Measurements from ENCODE around the gene DTX1. TPM values are rescaled to one million over a fixed set of nuclear protein-coding genes. Genes with fewer than 3 reads are reported as not detected.
"Not testable (repeated sequence)": the region's sequence is repeated elsewhere in the genome, so short reads cannot be mapped to it uniquely, and the experiment has no call there.

Gene DTX1
- total RNA-seq, 1 experiment from 2014 or later, result 0.11 TPM

DNA sequence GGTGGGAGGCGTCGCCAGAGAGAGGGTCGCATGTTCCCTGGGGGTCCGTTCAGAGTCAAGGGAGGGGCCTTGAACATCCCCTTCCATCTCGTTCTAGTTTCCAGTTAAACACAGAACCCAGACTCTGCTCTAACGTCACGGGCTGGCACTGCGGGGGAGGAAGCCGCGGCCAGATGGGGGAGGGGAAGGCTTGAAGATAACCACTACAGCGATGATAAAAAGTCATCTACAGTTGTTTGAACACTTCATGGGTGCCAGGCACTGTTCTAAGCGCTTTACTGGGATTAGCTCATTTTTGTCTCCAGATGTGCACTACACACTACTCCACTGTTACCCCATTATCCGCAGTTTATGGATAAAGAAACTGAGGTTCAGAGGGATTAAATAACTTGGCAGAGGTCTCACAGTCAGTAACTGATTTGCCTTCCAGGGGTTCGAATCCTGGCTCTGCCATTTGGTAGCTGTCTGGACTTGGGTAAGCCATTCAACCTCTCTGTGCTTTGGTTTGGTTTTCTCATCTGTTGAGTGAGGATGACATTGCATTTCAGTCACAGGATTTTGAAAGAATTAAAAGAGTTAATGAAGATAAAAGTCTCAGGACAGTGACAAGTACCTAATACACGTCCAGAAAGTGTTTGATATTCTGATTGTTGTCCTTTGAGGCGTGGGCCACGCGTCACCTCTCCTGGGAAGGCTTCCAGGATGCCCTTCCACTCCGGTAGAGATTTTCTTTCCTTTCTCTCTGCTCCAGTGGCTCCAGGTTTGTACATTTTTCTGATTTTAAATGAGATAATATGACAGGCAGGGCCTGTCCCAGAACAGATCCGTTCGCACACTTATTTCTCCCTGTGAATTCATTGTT, 79.8 kb downstream of the DTX1 start:
- no peak for DNase-seq (ENCODE audit: low read depth)

DNA sequence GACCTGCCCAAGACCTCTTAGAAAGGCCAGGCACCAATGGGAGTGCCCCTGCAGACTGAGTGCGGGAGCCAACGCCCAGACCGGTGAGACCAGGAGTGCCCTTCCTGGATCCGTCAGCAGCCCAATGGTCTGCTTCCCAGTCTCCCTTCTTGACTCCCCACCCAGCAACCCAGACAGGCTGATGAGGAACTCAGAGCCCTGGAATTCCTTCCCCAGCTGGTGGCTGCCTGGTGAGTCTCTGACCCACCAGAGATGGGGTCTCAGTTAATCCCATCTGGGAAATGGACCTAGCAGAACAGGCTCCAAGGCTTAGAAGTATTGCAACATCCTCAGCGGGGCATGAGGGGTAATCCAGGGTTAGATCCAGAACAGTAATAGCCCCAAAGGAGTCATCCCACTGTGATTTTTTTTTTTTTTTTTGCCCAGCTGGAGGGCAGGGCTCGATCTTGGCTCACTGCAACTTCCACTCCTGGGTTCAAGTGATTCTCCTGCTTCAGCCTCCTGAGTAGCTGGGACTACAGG, 80.5 kb downstream of the DTX1 start:
- no peak for DNase-seq (ENCODE audit: low read depth)

DNA sequence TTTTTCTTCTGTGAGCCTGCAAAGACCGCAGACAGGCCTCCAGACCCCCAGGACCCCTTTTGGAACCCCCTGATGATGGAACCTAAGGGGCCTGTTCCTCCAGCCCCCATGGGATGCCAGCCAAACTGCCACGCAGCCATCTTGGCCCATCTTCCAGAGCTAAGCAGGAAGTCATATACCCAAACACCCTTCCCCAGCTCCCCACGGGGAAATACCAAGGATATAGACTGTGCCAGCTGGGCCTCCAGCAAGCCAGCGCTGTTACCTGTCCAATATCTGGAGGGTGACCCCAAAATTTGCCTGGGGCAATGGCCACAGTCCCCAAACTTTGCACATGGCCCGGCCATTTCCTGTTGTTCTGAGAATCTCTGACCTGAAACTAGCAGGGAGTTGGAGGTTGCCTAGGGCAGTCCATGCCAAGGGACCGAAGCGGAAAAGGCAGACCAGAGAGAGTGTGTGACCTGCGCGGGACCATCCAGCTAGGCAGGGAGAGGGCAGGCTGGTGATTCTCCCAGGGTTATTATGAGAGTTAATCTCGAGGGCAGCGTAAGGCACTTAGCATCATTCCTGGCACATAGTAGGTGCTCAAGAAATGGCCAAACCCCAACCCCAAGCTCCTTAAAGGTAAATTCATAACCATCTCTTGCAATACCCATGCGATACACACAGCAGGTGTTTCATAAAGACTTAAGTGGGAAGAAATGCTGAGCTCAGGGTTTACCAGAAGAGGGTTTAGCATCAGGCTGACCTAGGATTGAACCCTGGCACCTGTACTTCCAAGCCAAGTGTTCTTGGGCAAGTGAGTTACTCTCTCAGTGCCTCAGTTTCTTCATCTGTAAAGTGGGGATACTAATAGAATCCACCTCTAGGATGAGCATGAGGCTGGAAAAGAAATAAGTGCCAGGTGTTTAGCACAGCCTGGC, 81.6 kb downstream of the DTX1 start:
- DNase-seq (ENCODE audit: low read depth), result no peak

DNA sequence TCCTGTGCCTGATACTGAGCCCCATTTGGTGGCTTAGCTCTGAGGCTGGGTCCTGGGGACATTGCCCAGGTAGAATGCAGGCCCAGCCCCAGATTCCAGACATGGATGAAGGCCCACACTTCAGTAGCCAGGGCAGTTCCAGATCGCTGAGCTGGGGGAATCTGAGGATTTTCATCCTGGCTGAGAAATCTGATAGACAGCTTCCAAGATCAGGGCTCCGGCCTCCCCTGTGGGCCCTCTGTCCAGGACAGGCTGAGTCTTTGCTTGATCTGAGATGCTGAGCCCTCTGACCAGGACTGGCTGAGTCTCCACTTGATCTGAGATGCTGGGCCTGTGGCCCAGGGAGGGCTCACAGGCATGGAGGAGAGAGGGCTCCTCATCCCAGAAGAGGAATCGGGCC, 82.3 kb downstream of the DTX1 start:
- no peak for DNase-seq (ENCODE audit: low read depth)

DNA sequence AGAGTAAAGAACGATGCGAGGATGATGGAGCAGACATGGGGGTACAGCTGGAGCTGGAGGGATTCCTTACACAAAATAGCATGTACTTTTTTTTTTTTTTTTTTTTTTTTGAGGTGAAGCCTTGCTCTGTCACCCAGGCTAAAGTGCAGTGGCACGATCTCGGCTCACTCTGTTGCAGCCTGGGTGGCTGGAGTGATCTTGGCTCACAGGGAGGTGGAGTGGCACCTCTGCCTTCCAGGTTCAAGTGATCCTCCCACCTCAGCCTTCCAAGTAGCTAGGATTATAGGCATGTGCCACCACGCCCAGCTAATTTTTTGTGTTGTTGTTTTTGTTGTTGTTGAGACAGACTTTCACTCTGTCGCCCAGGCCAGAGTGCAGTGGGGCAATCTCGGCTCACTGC, 84.2 kb downstream of the DTX1 start:
- no peak for DNase-seq (ENCODE audit: low read depth)

DNA sequence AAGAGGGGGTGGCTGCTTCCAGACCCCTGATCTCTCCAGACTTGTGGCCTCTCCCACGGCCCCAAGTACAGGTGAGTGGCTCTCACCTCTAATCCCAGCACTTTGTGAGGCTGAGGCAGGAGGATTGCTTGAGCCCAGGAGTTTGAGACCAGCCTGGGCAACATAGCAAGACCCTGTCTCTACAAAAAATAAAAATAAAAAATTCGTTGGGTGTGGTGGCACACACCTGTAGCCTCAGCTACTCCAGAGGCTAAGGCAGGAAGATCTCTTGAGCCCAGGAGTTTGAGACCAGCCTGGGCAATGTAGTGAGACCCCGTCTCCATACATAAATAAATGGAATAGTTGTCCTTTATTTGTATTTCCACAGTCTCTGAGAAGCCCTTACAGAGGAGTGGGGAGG, 85.2 kb downstream of the DTX1 start:
- DNase-seq (ENCODE audit: low read depth), result not testable (repeated sequence)

DNA sequence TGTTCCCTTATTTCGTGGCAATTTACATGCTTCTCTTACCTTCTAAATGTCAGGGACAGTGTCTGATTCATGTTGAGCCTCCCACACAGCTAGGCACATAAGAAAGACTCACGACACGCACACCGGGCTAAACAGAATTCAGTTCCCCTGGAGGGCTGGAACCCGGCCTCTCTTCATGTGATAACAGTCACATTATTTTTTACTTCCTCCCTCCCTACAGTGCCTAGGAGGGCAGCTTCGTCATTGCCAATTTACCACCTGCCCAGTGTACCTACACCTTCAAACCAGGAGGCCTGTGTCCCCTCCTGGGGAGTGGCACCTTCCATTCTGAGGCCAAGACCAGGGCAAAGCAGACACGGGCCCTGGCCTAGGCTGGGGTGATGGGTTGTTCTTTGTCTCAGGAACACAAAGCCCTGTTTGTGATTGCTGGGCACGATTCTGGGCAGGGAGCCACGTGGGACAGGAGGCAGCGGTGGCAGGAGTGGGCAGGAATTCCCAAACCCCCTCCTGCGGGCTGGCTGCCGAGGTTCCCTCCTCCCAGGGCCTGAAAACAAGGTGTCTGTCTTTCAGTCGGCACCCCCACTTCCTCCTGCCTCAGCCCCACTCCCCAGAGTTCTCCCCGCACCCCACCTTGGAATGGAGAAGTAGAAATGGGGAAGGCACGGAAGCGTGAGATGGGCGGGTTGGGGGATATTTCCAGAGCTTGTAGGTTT, 85.8 kb downstream of the DTX1 start:
- no peak for DNase-seq (ENCODE audit: low read depth)

DNA sequence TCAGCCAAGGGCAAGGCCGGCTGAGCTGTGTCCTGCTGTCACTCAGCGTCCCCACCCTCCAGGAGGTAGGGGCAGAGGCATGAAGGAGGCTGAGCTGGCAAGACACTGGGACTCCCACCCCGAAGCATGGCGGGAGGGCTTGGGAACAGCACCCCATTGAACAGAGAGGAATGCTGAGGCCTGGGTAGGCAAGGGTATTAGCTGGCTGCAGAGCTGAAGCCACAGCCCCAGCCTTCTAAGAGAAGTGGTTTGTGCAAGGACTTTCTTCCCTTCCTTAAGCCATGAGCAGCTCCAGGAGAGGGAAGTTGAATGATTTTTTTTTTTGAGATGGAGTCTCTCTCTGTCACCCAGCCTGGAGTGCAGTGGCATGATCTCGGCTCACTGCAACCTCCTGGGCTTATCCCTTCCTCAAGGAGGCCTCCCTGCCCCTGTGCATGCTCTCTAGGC, 86.4 kb downstream of the DTX1 start:
- no peak for DNase-seq (ENCODE audit: low read depth)

DNA sequence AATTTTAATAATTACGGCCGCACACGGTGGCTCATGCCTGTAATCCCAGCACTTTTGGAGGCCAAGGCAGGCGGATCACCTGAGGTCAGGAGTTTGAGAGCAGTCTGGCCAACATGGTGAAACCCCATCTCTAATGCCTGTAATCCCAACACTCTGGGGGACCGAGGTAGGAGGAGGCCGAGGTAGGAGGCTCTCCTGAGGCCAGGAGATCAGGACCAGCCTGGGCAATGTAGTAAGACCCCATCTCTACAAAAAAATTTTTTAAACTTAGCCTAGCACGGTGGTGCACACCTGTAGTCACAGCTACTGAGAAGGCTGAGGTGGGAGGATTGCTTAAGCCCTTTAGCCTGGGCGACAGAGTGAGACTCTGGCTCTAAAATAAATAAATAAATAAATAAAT, 87.4 kb downstream of the DTX1 start:
- no peak for DNase-seq (ENCODE audit: low read depth)

DNA sequence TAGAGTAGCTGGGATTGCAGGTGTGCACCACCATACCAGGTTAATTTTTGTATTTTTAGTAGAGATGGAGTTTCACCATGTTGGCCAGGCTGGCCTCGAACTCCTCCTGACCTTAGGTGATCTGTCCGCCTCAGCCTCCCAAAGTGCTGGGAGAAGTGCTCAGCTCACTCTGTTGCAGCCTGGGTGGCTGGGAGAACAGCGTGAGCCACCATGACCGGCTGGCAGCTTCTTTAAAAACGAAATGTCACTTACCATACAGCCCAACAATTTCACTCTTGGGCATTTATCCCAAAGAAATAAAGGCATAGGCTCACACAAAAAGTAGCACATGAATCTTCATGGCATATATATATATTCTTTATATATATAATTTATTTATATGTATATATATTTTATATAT, 88.3 kb downstream of the DTX1 start:
- DNase-seq (ENCODE audit: low read depth), result no peak

DNA sequence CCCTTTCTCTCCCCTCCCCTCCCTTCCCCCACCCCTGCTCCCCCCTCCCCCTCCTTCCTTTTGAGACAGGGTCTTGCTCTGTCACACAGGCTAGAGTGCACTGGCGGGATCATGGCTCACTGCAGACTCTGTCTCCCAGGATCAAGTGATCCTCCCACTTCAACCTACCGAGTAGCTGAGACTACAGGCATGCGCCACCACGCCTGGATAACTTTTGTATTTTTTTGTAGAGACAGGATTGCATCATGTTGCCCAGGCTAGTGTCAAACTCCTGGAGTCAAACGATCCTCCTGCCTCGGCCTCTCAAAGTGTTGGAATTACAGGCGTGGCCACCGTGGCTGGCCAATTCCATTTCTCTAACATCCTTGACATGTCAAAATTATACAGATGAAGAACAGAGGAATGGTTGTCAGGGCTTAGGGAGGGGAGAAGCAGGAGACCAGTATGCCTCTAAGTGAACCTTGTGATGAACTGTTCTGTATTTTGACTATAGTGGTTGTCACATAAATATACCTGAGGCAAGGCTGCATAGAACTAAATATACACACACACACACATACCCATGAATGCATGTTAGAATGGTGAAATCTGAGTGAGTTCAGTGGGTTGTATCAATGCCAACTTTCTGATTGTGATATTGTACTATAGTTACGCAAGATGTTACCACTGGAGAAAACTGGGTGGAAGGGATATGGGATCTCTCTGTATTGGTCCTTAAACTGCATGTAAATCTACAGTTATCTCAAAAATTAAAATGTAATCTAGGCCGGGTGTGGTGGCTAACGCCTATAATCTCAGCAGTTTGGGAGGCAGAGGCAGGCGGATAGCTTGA, 89.4 kb downstream of the DTX1 start:
- DNase-seq (ENCODE audit: low read depth), result no peak

DNA sequence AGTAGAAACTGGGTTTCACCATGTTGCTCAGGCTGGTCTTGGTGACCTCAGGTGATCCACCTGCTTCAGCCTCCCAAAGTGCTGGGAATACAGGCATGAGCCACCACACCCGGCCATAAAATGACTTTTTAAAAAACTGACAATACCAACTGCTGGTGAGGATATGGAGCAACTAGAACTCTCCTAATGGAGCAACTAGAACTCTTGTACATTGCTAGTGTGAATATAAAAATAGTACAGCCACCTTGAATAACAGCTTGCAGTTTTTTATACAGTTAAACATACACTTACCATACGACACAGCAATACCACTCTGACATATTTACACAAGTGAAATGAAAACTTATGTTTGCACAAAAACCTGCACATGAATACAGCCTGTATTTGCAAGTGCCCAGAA, 90.5 kb downstream of the DTX1 start:
- no peak for DNase-seq (ENCODE audit: low read depth)

Other genes starting within 250 kb of the DTX1 start
- gene OAS1, start 149.8 kb upstream of the DTX1 start, total RNA-seq (2014; rRNA removed), result 1.0 and 8.4 TPM in 2 replicates
- 9.8 and 13.8 TPM in 2 replicates for gene OAS3, start 118.3 kb upstream of the DTX1 start, total RNA-seq (2014; rRNA removed)
- gene OAS2, start 78.2 kb upstream of the DTX1 start, total RNA-seq (2014; rRNA removed), result 2.9 and 9.9 TPM in 2 replicates
- not detected in 2 replicates for gene RASAL1, start 79.0 kb downstream of the DTX1 start, total RNA-seq (2014; rRNA removed)
- gene CFAP73, start 93.0 kb downstream of the DTX1 start, total RNA-seq (2014; rRNA removed), result not detected in 2 replicates
- gene DDX54, start 128.7 kb downstream of the DTX1 start, total RNA-seq (2014; rRNA removed), result 58.7 and 74.3 TPM in 2 replicates
- 34.2 and 38.0 TPM in 2 replicates for gene RITA1, start 129.0 kb downstream of the DTX1 start, total RNA-seq (2014; rRNA removed)
- gene TPCN1, start 164.7 kb downstream of the DTX1 start, total RNA-seq (2014; rRNA removed), result 17.8 and 21.4 TPM in 2 replicates

All from LHCN-M2 (cell line).